Measurements from ENCODE around the gene COL4A5. TPM values are rescaled to one million over a fixed set of nuclear protein-coding genes. Genes with fewer than 3 reads are reported as not detected.

The COL4A5 gene
- total and polyA plus RNA-seq, 2 donors (not counting 3 experiments of a cell fraction or from before 2014, with no cell fraction given): 15.4 to 28.8 TPM

- Histone ChIP-seq H3K9me1 (replicated peaks; ENCODE audit: control insufficient read depth, extremely low read depth, insufficient read depth, low read length) (no peaks in the 10 kb centered on the region), H3K9me3 (replicated peaks; ENCODE audit: control insufficient read depth, insufficient read depth, low read length) (no peaks in the 10 kb centered on the region), H3K27me3 (ENCODE audit: control insufficient read depth in 2 of 2, insufficient read depth in 2 of 2, low read length in 2 of 2) (peaks cover 0 to 2% of the 10 kb centered on the region in 2 experiments), H4K20me1 (replicated peaks; ENCODE audit: control insufficient read depth, extremely low read depth, insufficient read depth, low read length) (no peaks in the 10 kb centered on the region), H3K4me3 (replicated peaks in 1 of 3; ENCODE audit: insufficient read depth in 1 of 3, low read depth in 1 of 3, low read length in 3 of 3) (peak within 1 kb of the TSS; percentile 6 to 66 (median 36)), H3K79me2 (ENCODE audit: control insufficient read depth, insufficient read depth, low read length) (peaks cover 7% of the 10 kb centered on the region), H2AFZ (ENCODE audit: low read depth, low read length) (peak within 1 kb of the TSS; percentile 95), H3K4me2 (ENCODE audit: insufficient read depth, low read length) (peak within 1 kb of the TSS; percentile 97), H3K9ac (replicated peaks; ENCODE audit: extremely low read depth, insufficient read depth, low read length) (no peak within 1 kb of the TSS), H3K36me3 (ENCODE audit: control insufficient read depth in 2 of 2, extremely low read depth in 1 of 2, insufficient read depth in 2 of 2, low read length in 2 of 2) (no peaks in the 10 kb centered on the region), H3K4me1 (ENCODE audit: control insufficient read depth, extremely low read depth, insufficient read depth, low read length) (peaks cover 8% of the 10 kb centered on the region), H3K27ac (ENCODE audit: insufficient read depth, low read depth, low read length) (no peak within 1 kb of the TSS)
- no TSS peak for BruUV-seq (replicated peaks)
- FAIRE-seq (no peak), DNase-seq (ENCODE audit: low read depth, low spot score) (peak; percentile 26)
- intact Hi-C loops (cut with micrococcal nuclease): no loop called here
- TF ChIP-seq EZH2 (IDR thresholded peaks at IDR 0.05; ENCODE audit: borderline replicate concordance, low read depth, low read length, severe bottlenecking): no peak
- no peak for TF ChIP-seq JUN (IDR thresholded peaks at IDR 0.05; ENCODE audit: borderline replicate concordance, insufficient read depth, insufficient read length, low read depth)
- TF ChIP-seq FOS (IDR thresholded peaks at IDR 0.05; ENCODE audit: borderline replicate concordance, insufficient read depth, low read length): no peak
- TF ChIP-seq, protein P1, sequence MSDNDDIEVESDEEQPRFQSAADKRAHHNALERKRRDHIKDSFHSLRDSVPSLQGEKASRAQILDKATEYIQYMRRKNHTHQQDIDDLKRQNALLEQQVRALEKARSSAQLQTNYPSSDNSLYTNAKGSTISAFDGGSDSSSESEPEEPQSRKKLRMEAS (IDR thresholded peaks at IDR 0.05; ENCODE audit: insufficient read depth, insufficient read length): no peak
- TF ChIP-seq CTCF (IDR thresholded peaks at IDR 0.05; ENCODE audit: extremely low read depth in 1 of 2, insufficient read depth in 1 of 2, low read depth in 1 of 2, low read length in 2 of 2): no peak
- no peak for TF ChIP-seq POLR2AphosphoS5 (IDR thresholded peaks at IDR 0.05; ENCODE audit: insufficient read depth, low read depth, low read length)
- TF ChIP-seq MYC (IDR thresholded peaks at IDR 0.05; ENCODE audit: low read depth, low read length): no peak
- TF ChIP-seq POLR2A (IDR thresholded peaks at IDR 0.05; ENCODE audit: low read depth, low read length): no peak
- no peak for TF ChIP-seq GATA2 (IDR thresholded peaks at IDR 0.05; ENCODE audit: insufficient read depth, insufficient read length, low read depth, low read length)
- ChIA-PET CTCF (no interaction called here), POLR2A (no interaction called here)
- dilution Hi-C loops (cut with MboI; ENCODE audit: extremely low pct_ligation_motif_present, low sequenced_read_pairs): no loop called here
Measured at GRCh38 chrX:108438110-108438623, 1.5 kb upstream of the COL4A5 start, which contains the start of gene COL4A6. Gene COL4A6 (minus strand): TSS chrX:108438422. CDS start chrX:108438196, 226 bp downstream.
